DMS153 (cell line): ENCODE results near the gene TROAP.
A peak's percentile ranks its signal among the peaks of the same experiment; 100 is the strongest.

Experiments
- DNase-seq: peaks from one replicate; lab custom pipeline; 2025; lab: John Stamatoyannopoulos, UW

TROAP gene

GRCh38 chr12:49342914-49343731 lies 20.1 kb downstream of the TROAP start:
- no peak for DNase-seq

GRCh38 chr12:49344486-49345050 lies 21.5 kb downstream of the TROAP start:
- DNase-seq = no peak

- DNase-seq = no peak
Observed at GRCh38 chr12:49345051-49345824, 22.2 kb downstream of the TROAP start.

- no peak for DNase-seq
Observed at GRCh38 chr12:49345825-49346658, 23.0 kb downstream of the TROAP start.

- no peak for DNase-seq
Observed at GRCh38 chr12:49346659-49347310, 23.7 kb downstream of the TROAP start, which contains the start of gene DNAJC22. Gene DNAJC22 (plus strand): TSS chr12:49346888. CDS start chr12:49348873, 1,985 bp downstream.

GRCh38 chr12:49347311-49348193 lies 24.5 kb downstream of the TROAP start:
- peak; percentile 17 for DNase-seq

GRCh38 chr12:49348781-49349180 lies 25.7 kb downstream of the TROAP start:
- DNase-seq = no peak

GRCh38 chr12:49349266-49349665 lies 26.2 kb downstream of the TROAP start:
- no peak for DNase-seq

GRCh38 chr12:49352351-49352750 lies 29.3 kb downstream of the TROAP start:
- no peak for DNase-seq

- DNase-seq = no peak
Observed at GRCh38 chr12:49355913-49356312, 32.9 kb downstream of the TROAP start.

GRCh38 chr12:49357103-49357678 lies 34.1 kb downstream of the TROAP start:
- no peak for DNase-seq

- peak; percentile 28 for DNase-seq
Observed at GRCh38 chr12:49358483-49359141, 35.6 kb downstream of the TROAP start.

- DNase-seq = no peak
Observed at GRCh38 chr12:49359671-49360070, 36.6 kb downstream of the TROAP start.

- no peak for DNase-seq
Observed at GRCh38 chr12:49362077-49362476, 39.0 kb downstream of the TROAP start.

GRCh38 chr12:49364989-49365388 lies 41.9 kb downstream of the TROAP start:
- no peak for DNase-seq

GRCh38 chr12:49365542-49365941 lies 42.5 kb downstream of the TROAP start:
- DNase-seq = no peak

- no peak for DNase-seq
Observed at GRCh38 chr12:49366096-49366651, 43.1 kb downstream of the TROAP start.

- DNase-seq = peak; percentile 93
Observed at GRCh38 chr12:49366652-49367380, 43.8 kb downstream of the TROAP start.
